K562 (cell line): ENCODE data around the gene DAGLB. TPM values are rescaled to one million over a fixed set of nuclear protein-coding genes. Genes with fewer than 3 reads are reported as not detected.

Experiments used
- ATF3 ChIP-seq, 2 experiments: fragments of 450-650 bp in 1 of 2; sonication (generic) in 1 of 2; formaldehyde crosslinking in 1 of 2; IDR thresholded peaks in 1 of 2; conservative IDR thresholded peaks in 1 of 2; 2 replicates each; pipeline versions ENCODE4 v1.6.1 to v1.8.1; 2016 to 2023; ENCODE audit warnings: mild to moderate bottlenecking in 2 of 2, moderate library complexity in 2 of 2, inconsistent platforms in 1 of 2, missing genetic modification reagents in 1 of 2
- BCLAF1 ChIP-seq, 2 experiments: fragments of 450-650 bp in 1 of 2; IDR thresholded peaks; 2 replicates each; pipeline ENCODE4 v1.6.1; 2011 to 2017; ENCODE audit warnings: low read depth in 2 of 2, antibody characterized with exemption in 1 of 2, borderline replicate concordance in 1 of 2, low read length in 1 of 2, mild to moderate bottlenecking in 1 of 2, mixed read lengths in 1 of 2; ENCODE audit not compliant: control insufficient read depth in 1 of 2
- DLX4 ChIP-seq: fragments of 250-450 bp; sonication (Bioruptor Pico); IDR thresholded peaks from 2 replicates; pipeline ENCODE4 v1.6.1; 2021; ENCODE audit warnings: mild to moderate bottlenecking
- GABPB1 ChIP-seq: sonication (generic); formaldehyde crosslinking; IDR thresholded peaks from 2 replicates; pipeline ENCODE4 v1.8.0; 2022; ENCODE audit warnings: mild to moderate bottlenecking, missing genetic modification reagents
- HEY1 ChIP-seq: fragments of 250-450 bp; sonication (Bioruptor Pico); IDR thresholded peaks from 2 replicates; pipeline ENCODE4 v1.5.0; 2020; ENCODE audit warnings: mild to moderate bottlenecking, moderate library complexity, borderline replicate concordance
- L3MBTL2 ChIP-seq: fragments of 450-650 bp; IDR thresholded peaks from 2 replicates; pipeline ENCODE4 v1.6.1; 2016; ENCODE audit warnings: mild to moderate bottlenecking, moderate library complexity
- NR3C1 ChIP-seq: sonication (generic); formaldehyde crosslinking; IDR thresholded peaks from 2 replicates; pipeline ENCODE4 v1.8.1; 2022; ENCODE audit warnings: missing genetic modification reagents
- SIN3A ChIP-seq, 2 experiments: fragments of 150-350 bp in 1 of 2; IDR thresholded peaks; 2 replicates each; pipeline ENCODE4 v1.6.1; 2011 to 2016; ENCODE audit warnings: borderline replicate concordance in 2 of 2, low read depth in 2 of 2, low read length in 2 of 2, mild to moderate bottlenecking in 2 of 2, moderate library complexity in 2 of 2; ENCODE audit not compliant: control insufficient read depth in 1 of 2
- SIN3B ChIP-seq: fragments of 450-650 bp; IDR thresholded peaks from 2 replicates; pipeline ENCODE4 v1.6.1; 2017; ENCODE audit warnings: low read depth, mild to moderate bottlenecking, moderate library complexity
- ZMIZ1 ChIP-seq, 2 experiments: fragments of 150-350 bp in 1 of 2; IDR thresholded peaks; 2 replicates each; pipeline ENCODE4 v1.6.1; 2012 to 2016; ENCODE audit warnings: low read depth in 2 of 2, low read length in 2 of 2, mild to moderate bottlenecking in 1 of 2, moderate library complexity in 1 of 2
- ZNF311 ChIP-seq: fragments of 250-450 bp; sonication (Bioruptor Pico); IDR thresholded peaks from 2 replicates; pipeline ENCODE4 v1.4.0; 2020; ENCODE audit warnings: mild to moderate bottlenecking, moderate library complexity
- ZNF354B ChIP-seq: fragments of 250-450 bp; sonication (Bioruptor Pico); IDR thresholded peaks from 2 replicates; pipeline ENCODE4 v1.4.0; 2020
- polyA plus RNA-seq, 8 experiments: library from polyadenylated mRNA; depleted of rRNA in 4 of 8; stranded (reverse) in 5 of 8; unstranded in 3 of 8; fragments of >200 nt; fragmentation: Nextera tagmentation in 2 of 8; fragmentation: Illumina TruSeq in 1 of 8; extraction: Ambion mirVana in 2 of 8; extraction: Trizol in 1 of 8; gene quantifications; 2 replicates each; pipeline versions ENCODE4 v1.2.1 to v1.2.3, GENCODE V29; 2011 to 2014; ENCODE audit warnings: inconsistent platforms in 1 of 8, missing spikeins in 1 of 8
- total RNA-seq, 7 experiments: library from RNA; depleted of rRNA in 6 of 7; stranded (reverse); fragments of >200 nt in 6 of 7; fragmentation: Illumina TruSeq in 2 of 7; extraction: Trizol in 2 of 7; gene quantifications; 2 replicates each; pipeline versions ENCODE4 v1.2.1 to v1.2.3, GENCODE V29; 2011 to 2021; ENCODE audit warnings: low replicate concordance in 1 of 7
- TF ChIP-seq, protein P1 (sequence below): sonication (generic); formaldehyde crosslinking; IDR thresholded peaks from 2 replicates; pipeline ENCODE4 v1.8.1; 2023; ENCODE audit warnings: mild to moderate bottlenecking, missing genetic modification reagents
- TF ChIP-seq, protein P2 (sequence below): fragments of 250-450 bp; sonication (Bioruptor Pico); IDR thresholded peaks from 2 replicates; pipeline ENCODE4 v1.5.0; 2021
- TF ChIP-seq, protein P3 (sequence below): fragments of 450-650 bp; formaldehyde crosslinking; IDR thresholded peaks from 2 replicates; pipeline ENCODE4 v1.4.0; 2022; ENCODE audit warnings: mild to moderate bottlenecking, moderate library complexity

Gene DAGLB
- total and polyA plus RNA-seq, 9 of the 15 experiments (the other 6 are each of a cell fraction or from before 2014, with no cell fraction given), result 0.92 to 16.4 (median 9.3) TPM

DNA sequence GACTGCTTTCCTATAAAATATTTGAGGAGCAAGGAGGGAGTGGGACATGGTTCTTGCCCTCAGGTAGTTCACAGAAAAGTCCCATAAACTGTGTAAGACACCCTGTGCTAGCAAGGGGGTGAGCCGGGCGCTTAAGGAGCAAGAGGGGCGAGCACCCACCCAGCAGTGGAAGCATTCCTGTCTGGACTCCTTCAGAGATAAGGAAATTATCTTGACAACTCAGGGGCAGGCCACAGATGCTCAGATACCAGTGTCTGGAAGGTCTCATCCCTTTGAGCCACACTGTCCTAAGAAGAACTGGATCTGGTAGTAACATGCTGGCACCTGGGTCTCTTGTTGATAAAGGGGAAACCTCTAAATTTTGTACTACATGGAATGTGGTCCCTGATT, 54.1 kb downstream of the DAGLB start (continued):
- TF ChIP-seq ATF3 (IDR thresholded peaks at IDR 0.05) (no peak), ATF3 (CRISPR knock-in tag; conservative IDR thresholded peaks at IDR 0.05) (no peak), BCLAF1 (IDR thresholded peaks at IDR 0.05; ENCODE audit: borderline replicate concordance in 1 of 2, control insufficient read depth in 1 of 2, low read depth in 2 of 2, low read length in 1 of 2) (no peak), ZNF354B (CRISPR knock-in tag) (no peak), SIN3A (IDR thresholded peaks at IDR 0.05; ENCODE audit: borderline replicate concordance in 2 of 2, control insufficient read depth in 1 of 2, low read depth in 2 of 2, low read length in 2 of 2) (no peak), GABPB1 (CRISPR knock-in tag) (no peak), L3MBTL2 (no peak), HEY1 (CRISPR knock-in tag) (no peak), SIN3B (no peak), DLX4 (no peak), ZMIZ1 (IDR thresholded peaks at IDR 0.05; ENCODE audit: low read depth in 2 of 2, low read length in 2 of 2) (no peak), ZNF311 (no peak), NR3C1 (CRISPR knock-in tag) (no peak)
- TF ChIP-seq, protein P1, sequence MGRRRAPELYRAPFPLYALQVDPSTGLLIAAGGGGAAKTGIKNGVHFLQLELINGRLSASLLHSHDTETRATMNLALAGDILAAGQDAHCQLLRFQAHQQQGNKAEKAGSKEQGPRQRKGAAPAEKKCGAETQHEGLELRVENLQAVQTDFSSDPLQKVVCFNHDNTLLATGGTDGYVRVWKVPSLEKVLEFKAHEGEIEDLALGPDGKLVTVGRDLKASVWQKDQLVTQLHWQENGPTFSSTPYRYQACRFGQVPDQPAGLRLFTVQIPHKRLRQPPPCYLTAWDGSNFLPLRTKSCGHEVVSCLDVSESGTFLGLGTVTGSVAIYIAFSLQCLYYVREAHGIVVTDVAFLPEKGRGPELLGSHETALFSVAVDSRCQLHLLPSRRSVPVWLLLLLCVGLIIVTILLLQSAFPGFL, result 0 out of 2 replicates have a peak, but pooled peaks have one; percentile 81
- TF ChIP-seq, protein P2, sequence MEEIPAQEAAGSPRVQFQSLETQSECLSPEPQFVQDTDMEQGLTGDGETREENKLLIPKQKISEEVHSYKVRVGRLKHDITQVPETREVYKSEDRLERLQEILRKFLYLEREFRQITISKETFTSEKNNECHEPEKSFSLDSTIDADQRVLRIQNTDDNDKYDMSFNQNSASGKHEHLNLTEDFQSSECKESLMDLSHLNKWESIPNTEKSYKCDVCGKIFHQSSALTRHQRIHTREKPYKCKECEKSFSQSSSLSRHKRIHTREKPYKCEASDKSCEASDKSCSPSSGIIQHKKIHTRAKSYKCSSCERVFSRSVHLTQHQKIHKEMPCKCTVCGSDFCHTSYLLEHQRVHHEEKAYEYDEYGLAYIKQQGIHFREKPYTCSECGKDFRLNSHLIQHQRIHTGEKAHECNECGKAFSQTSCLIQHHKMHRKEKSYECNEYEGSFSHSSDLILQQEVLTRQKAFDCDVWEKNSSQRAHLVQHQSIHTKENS, result no peak
- TF ChIP-seq, protein P3, sequence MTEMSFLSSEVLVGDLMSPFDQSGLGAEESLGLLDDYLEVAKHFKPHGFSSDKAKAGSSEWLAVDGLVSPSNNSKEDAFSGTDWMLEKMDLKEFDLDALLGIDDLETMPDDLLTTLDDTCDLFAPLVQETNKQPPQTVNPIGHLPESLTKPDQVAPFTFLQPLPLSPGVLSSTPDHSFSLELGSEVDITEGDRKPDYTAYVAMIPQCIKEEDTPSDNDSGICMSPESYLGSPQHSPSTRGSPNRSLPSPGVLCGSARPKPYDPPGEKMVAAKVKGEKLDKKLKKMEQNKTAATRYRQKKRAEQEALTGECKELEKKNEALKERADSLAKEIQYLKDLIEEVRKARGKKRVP, result no peak
